WI38 (cell line): ENCODE data around the gene PDHB.

Experiments used
- H3K4me3 ChIP-seq: 2 replicates; pipeline ENCODE4 v1.5.1; 2011; ENCODE audit warnings: low read depth, mild to moderate bottlenecking, control low read depth, low read length
- TF ChIP-seq, protein P1 (sequence below): IDR thresholded peaks from 2 replicates; pipeline ENCODE4 v1.5.1; 2012; ENCODE audit warnings: low read depth, mild to moderate bottlenecking, control low read depth, low read length

The PDHB gene

DNA sequence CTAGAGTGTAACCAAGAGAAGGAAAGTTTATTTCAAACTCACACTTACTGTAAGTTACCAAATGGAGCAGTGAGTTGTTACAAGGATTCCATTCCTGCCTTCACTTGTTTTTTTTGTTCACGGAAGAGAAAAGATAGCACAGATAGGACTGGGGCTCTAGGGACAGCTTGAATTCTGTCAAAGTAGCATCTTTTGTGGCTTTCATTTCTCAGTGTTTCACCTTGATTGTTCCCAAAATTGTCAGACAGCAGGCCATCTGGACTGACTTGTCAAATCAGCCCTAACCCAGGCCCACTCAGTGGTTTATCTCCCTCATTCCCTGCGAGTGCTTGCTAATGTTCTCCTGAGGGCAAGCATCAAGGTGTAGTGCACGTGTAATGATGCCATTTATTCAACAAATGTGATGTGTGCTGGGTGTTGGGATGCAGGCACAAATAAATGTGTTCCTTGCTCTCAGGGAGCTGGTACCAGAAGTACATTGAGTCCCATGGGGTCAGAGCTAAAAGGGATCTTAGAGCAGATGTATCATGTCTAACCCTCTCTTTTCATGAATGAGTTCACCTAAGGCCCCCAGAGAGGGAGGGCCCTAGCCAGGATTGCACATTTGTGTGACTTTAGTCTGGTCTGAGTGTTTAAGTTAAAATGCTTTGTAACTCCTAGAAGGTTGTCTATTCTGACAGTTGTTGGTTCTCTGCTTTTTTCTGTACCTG is 49.1 kb downstream of the PDHB start:
- H3K4me3 ChIP-seq = no peak overlapping the region
- TF ChIP-seq, protein P1, sequence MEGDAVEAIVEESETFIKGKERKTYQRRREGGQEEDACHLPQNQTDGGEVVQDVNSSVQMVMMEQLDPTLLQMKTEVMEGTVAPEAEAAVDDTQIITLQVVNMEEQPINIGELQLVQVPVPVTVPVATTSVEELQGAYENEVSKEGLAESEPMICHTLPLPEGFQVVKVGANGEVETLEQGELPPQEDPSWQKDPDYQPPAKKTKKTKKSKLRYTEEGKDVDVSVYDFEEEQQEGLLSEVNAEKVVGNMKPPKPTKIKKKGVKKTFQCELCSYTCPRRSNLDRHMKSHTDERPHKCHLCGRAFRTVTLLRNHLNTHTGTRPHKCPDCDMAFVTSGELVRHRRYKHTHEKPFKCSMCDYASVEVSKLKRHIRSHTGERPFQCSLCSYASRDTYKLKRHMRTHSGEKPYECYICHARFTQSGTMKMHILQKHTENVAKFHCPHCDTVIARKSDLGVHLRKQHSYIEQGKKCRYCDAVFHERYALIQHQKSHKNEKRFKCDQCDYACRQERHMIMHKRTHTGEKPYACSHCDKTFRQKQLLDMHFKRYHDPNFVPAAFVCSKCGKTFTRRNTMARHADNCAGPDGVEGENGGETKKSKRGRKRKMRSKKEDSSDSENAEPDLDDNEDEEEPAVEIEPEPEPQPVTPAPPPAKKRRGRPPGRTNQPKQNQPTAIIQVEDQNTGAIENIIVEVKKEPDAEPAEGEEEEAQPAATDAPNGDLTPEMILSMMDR = no peak

DNA sequence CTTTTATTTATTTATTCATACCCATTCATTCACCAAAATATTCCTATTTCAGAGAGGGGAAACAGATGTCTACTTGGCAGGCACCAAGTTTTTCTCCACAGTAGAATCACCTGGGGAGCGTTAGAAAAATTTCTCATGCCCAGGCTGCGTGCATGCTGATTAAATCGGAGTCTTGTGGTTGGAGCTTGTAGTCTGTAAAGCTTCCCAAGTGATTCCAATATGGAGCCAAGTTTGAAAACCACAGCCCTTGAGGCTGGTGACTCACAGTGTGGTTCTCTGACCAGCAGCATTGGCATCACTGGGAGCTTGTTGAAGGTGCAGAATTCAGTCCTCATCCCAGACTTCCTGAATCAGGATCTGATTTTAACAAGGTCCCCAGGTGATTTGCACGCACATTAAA is 49.7 kb downstream of the PDHB start:
- TF ChIP-seq, protein P1 = no peak
- H3K4me3 ChIP-seq = no peak overlapping the region

DNA sequence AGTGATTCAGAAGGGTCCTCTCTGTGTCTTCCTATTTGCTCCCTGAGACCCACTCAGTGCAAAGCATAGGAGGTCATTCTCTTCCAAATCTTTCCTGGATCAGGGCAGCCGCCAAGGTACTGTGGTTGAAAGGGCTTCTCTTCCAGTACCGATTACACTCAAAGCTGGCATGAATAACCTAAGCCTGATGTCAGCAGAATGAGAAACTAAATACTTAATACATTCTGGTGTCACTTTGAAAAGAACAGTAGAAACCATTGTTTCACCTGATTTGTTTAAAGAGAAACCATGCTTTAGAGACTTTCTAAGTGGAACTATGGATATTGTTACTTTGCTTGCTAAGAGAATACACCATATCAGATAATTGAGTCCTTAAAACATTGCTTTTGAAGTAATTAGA is 50.2 kb downstream of the PDHB start:
- TF ChIP-seq, protein P1 = no peak
- no peak overlapping the region for H3K4me3 ChIP-seq

DNA sequence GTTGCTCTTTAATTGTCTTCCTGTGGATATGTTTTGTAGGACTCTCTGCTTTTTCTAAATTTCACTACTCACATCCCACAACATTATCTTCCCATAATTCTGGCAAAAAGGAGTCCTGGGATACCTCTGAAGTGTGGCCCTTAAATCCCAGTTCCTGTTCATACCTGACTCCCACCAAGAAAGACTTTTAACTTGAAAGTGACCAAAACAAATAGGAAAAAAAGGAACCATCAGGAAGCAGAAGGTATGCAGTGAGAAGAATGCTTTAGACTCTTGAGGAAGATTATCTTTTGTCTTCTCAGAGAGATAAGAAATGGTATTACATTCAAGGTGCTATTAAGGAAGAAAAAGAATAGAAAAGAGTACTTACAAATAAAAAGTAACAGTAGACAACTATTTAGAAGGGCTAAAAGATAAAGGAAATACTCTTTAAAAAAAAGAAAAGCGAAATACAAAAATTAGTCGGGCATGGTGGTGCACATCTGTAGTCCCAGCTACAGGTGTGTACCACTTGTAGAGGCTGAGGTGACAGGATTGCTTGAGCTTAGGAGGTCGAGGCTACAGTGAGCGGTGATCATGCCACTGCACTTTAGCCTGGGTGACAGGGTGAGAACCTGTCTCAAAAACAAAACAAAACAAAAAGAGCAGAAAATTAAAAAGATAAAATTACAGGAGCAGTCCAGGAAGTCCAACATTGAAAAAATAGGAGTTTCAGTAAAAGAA is 54.1 kb downstream of the PDHB start:
- TF ChIP-seq, protein P1 = no peak
- no peak overlapping the region for H3K4me3 ChIP-seq

DNA sequence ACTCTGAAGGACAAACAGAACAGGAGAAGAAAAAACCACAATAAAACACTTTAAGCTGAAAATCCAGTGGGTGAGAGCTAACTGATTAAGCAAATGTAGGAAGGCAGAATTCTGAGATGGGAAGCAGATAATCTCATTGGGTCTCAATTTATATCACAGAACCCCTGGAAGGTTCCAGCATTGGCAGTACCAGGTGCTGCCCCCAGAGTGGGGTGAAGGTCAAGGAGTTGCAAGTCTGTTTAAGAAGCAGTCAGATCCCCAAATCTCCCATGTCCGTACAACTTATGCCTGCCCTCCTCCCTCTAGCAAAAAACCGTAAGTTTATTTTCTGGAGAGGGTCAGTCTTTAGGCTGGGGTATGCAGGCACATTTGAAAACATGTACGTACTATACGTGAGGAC is 55.9 kb downstream of the PDHB start:
- TF ChIP-seq, protein P1 = no peak
- no peak overlapping the region for H3K4me3 ChIP-seq
